Cardiac muscle cell (in vitro differentiated cells and primary cell): Measurements from ENCODE around the gene CEACAM5. TPM values are rescaled to one million over a fixed set of nuclear protein-coding genes. Genes with fewer than 3 reads are reported as not detected.

Experiments
- DNase-seq, 2 donors: peaks; one replicate each; pipeline versions ENCODE4 v3.0.0 to v3.0.0-alpha.2; 2010 to 2017; ENCODE audit warnings: low read depth in 1 of 2, low spot score in 1 of 2
- H3K27ac ChIP-seq: fragments of 200-600 bp; sonication (generic); 2 replicates; pipeline ENCODE4 v1.5.1; 2016
- H3K27me3 ChIP-seq: fragments of 200-600 bp; sonication (generic); 2 replicates; pipeline ENCODE4 v1.6.0; 2016; ENCODE audit warnings: control low read depth
- H3K36me3 ChIP-seq: fragments of 200-600 bp; sonication (generic); 2 replicates; pipeline ENCODE4 v1.5.1; 2016; ENCODE audit warnings: control low read depth
- H3K4me1 ChIP-seq: fragments of 200-600 bp; sonication (generic); 2 replicates; pipeline ENCODE4 v1.8.1; 2017; ENCODE audit warnings: low read depth, mild to moderate bottlenecking, mixed run types
- H3K4me3 ChIP-seq: fragments of 200-600 bp; sonication (generic); 2 replicates; pipeline ENCODE4 v1.5.1; 2016; ENCODE audit warnings: mild to moderate bottlenecking
- H3K9me3 ChIP-seq: fragments of 200-600 bp; sonication (generic); 2 replicates; pipeline ENCODE4 v1.5.1; 2017; ENCODE audit warnings: low read depth, mild to moderate bottlenecking, control low read depth
- polyA plus RNA-seq: library from polyadenylated mRNA; unstranded; fragments of >200 nt; fragmentation: Nextera tagmentation; extraction: Ambion mirVana; gene quantifications from 2 replicates; pipeline ENCODE4 v1.2.1, GENCODE V29; 2016
- total RNA-seq: library from RNA; depleted of rRNA; stranded (reverse); fragments of >200 nt; gene quantifications from 2 replicates; pipeline ENCODE4 v1.2.3, GENCODE V29; 2016
- TF ChIP-seq, protein P1 (sequence below): IDR thresholded peaks from 2 replicates; pipeline ENCODE4 v1.5.1; 2012; ENCODE audit warnings: low read depth, mild to moderate bottlenecking, low read length

CEACAM5 gene
- total and polyA plus RNA-seq, 2 experiments from 2014 or later: not detected

DNA sequence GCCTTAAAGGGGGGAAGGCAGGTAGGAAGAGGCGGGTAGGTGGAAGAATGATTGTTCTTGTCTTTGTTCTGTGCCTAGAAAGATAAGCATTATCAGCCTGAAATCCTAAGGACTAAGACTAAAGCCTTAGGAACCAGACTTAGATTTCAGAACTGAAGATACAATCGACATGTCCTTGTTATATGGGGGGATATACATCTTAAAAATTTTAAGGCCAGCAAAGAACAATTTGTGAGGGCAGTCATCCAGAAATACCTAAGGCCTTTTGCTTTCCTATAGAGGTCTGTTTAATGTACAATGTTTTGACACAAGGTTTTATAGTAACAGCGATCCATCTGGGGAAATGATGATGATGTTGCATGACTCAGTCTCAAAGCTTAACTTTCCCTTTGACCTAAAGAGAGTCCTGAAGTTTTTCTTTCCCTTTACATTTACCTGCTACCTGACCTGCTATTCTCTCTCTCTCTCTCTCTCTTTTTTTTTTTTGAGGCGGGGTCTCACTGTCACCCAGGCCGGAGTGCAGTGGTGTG lies 26.7 kb downstream of the CEACAM5 start:
- H3K4me3 ChIP-seq: no peak overlapping the region
- no peaks in the 10 kb centered on the region for H3K36me3 ChIP-seq
- H3K4me1 ChIP-seq: no peaks in the 10 kb centered on the region
- H3K9me3 ChIP-seq: no peaks in the 10 kb centered on the region
- H3K27me3 ChIP-seq: no peaks in the 10 kb centered on the region
- DNase-seq: no peak
- TF ChIP-seq, protein P1, sequence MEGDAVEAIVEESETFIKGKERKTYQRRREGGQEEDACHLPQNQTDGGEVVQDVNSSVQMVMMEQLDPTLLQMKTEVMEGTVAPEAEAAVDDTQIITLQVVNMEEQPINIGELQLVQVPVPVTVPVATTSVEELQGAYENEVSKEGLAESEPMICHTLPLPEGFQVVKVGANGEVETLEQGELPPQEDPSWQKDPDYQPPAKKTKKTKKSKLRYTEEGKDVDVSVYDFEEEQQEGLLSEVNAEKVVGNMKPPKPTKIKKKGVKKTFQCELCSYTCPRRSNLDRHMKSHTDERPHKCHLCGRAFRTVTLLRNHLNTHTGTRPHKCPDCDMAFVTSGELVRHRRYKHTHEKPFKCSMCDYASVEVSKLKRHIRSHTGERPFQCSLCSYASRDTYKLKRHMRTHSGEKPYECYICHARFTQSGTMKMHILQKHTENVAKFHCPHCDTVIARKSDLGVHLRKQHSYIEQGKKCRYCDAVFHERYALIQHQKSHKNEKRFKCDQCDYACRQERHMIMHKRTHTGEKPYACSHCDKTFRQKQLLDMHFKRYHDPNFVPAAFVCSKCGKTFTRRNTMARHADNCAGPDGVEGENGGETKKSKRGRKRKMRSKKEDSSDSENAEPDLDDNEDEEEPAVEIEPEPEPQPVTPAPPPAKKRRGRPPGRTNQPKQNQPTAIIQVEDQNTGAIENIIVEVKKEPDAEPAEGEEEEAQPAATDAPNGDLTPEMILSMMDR: no peak
- H3K27ac ChIP-seq: no peak overlapping the region

DNA sequence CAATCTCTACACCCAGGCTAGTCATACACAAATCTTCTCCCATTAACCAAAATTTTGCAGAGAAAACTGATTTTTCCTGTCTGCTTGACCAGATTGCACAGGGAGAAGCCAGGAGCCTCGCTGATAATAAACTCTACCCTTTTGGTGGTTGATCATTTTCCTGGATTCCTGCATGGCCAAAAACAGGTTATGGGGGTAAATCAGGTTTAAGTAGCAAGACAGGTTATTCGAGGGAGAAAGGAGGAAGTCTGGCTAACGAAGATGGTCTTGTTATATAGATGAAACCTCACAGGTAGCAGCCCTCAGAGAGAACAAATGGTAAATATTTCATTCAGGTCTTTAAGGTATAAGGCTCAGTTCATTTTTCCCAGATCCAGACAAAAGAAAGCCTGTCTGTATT lies 30.9 kb downstream of the CEACAM5 start:
- H3K4me1 ChIP-seq: no peaks in the 10 kb centered on the region
- H3K4me3 ChIP-seq: no peak overlapping the region
- no peaks in the 10 kb centered on the region for H3K9me3 ChIP-seq
- no peaks in the 10 kb centered on the region for H3K27me3 ChIP-seq
- TF ChIP-seq, protein P1: no peak
- no peaks in the 10 kb centered on the region for H3K36me3 ChIP-seq
- no peak overlapping the region for H3K27ac ChIP-seq
- no peak for DNase-seq

DNA sequence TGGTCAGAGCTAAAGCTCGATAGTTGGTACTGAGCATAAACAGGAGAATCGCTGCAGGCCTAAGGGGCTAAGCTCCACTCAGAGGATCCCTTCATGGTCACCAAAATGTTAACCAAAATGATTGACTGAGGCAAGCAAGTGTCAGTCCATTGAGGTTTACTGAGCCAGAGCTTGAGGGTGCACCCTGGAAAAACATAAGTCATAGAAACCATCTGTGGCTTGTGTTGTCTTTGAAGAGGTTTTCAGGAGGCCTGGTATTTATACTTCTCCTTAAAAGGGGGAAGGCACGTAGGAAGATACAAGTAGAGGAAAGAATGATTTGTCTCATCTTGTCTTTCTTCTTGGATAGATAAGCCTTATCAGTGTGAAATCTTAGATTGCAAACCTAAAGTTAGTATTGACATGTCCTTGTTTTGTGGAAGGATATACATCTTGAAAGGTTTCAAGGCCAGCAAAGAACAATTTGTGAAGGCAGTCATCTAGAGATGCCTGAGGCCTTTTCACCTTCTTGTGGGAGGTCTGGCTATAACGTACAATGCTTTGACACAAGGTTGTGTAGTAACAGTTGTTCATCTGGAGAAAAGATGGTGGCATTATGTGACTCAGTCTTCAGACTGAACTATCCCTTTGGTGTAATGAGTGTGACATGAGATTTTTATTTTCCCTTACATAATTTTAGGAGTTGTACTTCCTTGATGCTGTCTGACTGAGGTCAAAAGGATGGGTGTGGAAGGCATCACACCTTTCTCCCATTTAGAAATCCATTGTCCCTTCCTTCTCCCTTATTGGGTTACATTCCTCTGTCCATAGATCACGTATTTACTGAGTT lies 32.2 kb downstream of the CEACAM5 start:
- no peaks in the 10 kb centered on the region for H3K36me3 ChIP-seq
- H3K27me3 ChIP-seq: no peaks in the 10 kb centered on the region
- TF ChIP-seq, protein P1: no peak
- H3K27ac ChIP-seq: no peak overlapping the region
- H3K4me1 ChIP-seq: no peaks in the 10 kb centered on the region
- no peak overlapping the region for H3K4me3 ChIP-seq
- DNase-seq: no peak
- no peaks in the 10 kb centered on the region for H3K9me3 ChIP-seq

DNA sequence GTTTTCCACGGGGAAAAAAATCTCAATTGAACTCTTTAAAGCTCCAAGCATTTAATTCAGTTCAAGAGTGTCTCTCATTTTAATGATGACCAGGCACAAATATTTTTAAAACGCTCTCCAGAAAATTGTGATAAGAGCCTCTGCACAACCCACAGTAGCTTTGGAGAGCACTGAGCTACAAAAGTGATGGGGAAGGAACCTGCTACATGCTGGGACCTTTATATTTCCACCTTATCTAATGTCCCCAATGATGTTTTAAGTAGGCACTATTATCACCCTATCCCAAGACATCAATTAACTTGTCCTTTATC lies 32.8 kb downstream of the CEACAM5 start:
- Histone ChIP-seq H3K36me3 (no peaks in the 10 kb centered on the region), H3K9me3 (no peaks in the 10 kb centered on the region), H3K27me3 (no peaks in the 10 kb centered on the region), H3K4me3 (no peak overlapping the region), H3K27ac (no peak overlapping the region), H3K4me1 (no peaks in the 10 kb centered on the region)
- no peak for DNase-seq
- TF ChIP-seq, protein P1: no peak

DNA sequence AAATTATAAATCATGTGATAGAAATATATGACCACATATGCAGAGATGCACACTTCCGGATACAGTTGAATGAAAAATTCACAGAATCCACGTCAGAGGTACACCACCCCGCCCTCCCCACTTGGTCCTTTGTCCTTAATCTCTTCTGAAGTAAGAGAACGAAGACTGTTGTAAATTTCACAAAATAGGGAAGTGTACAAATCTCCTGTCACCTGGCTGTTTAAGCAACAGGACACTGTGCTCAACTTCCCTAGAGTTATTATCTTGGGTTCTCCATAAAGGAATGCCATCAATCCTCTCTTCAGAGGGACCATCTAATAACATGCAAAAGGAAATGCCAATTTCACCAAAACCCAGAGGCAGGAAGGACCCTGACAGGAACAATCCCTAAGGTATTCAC lies 36.4 kb downstream of the CEACAM5 start:
- no peaks in the 10 kb centered on the region for H3K9me3 ChIP-seq
- H3K4me1 ChIP-seq: no peaks in the 10 kb centered on the region
- no peaks in the 10 kb centered on the region for H3K27me3 ChIP-seq
- no peaks in the 10 kb centered on the region for H3K36me3 ChIP-seq
- no peak overlapping the region for H3K27ac ChIP-seq
- TF ChIP-seq, protein P1: no peak
- no peak overlapping the region for H3K4me3 ChIP-seq
- no peak for DNase-seq
